ENCODE data around the gene PFDN1.

Gene PFDN1

GRCh38 chr5:140328036-140328764 lies 25.3 kb upstream of the PFDN1 start:
- DNase-seq, result no peak

- no peak for DNase-seq
Measured at GRCh38 chr5:140327589-140327988, 24.7 kb upstream of the PFDN1 start.

DNA sequence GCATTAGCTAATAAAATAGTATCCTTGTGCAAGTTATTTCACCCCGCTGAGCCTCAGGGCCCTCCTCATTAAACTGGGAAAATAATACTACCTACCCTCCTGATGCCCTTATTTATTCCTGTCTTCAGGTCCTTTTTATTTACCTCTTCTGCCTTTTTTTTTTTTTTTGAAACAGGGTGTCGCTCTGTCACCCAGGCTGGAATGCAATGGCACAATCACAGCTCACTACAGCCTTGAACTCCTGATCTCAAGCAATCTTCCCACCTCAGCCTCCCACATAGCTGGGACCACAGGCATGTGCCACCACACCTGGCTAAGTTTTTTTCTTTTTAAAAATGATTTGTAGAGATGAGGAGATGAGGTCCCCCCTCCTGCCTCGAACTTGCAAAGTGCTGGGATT lies 22.6 kb upstream of the PFDN1 start:
- no peak for DNase-seq

- no peak for DNase-seq
Measured at GRCh38 chr5:140324617-140325241, 21.8 kb upstream of the PFDN1 start.

DNA sequence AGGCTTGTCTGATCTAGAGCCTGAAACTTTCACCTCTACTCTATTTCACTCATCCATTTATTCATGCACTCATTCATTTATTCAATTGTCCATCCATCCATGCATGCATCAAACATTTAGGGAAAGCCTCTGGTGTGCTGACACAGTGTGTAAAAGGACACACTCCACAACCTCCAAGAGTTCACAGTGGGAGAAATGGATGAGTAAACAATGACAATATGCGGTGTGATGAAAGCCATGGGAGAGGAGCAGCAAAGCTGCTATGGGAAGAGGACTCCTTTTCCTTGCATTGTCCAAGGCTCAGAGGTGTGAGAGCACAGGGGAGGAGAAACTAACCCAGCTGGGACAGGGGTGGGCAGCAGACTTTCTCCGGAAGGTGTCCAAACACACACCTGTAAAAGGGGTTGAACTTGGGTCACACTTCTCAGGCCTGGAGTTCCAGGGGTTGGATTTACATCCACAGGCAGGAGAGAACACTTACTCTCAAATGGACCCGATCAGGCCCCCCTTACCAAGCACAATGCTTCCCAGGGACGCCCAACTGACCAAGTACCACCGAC lies 21.2 kb upstream of the PFDN1 start:
- DNase-seq, result no peak

DNA sequence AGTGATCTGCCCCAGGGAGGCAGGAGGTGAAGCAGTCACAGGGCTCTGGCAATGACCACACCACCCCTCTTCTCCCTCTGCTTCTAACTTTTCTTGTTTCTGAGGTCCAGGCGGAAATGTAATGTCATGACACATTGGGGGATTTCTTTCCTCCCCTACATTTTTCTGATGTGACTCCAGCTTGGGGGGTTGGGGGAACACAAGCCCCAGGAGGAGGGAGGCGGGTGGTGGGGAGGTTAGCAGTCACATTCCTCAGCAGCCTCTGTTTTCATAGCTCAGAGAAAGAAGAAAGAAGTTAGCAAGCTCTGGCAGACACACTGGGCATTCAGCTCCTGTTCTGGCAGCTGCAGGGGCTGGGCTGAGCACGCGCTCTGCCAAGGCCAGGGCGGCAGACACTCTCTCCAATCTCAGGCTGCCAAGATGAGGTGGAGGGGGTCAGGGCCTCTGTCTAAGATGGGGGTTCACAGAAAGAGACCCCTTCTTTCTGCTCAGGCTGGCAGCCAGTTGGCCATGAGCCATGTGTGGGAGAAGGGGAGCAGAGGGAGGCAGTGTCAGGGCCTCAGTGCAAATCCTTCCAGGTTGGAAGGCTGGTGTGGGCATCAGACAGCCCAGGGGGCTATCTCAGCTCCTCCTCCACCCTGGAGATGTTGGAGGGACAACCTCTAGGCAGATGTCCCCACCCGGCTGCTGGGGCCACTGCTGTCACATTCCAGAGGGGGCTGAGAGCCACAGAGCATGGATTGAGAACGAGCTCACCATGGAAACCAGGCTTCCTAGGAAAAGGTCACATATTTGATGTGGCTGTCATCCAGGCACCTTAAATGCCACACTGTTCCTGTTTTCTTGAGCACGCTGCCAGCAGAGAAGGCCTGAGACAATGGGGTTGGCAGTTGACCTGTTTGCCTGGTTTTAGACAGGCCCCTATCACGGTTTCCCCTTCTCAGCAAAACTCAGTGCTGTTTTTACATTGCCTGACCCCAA lies 20.1 kb upstream of the PFDN1 start:
- peak; percentile 69 for DNase-seq

- peak; percentile 44 for DNase-seq
Measured at GRCh38 chr5:140321796-140322195, 18.9 kb upstream of the PFDN1 start.

DNA sequence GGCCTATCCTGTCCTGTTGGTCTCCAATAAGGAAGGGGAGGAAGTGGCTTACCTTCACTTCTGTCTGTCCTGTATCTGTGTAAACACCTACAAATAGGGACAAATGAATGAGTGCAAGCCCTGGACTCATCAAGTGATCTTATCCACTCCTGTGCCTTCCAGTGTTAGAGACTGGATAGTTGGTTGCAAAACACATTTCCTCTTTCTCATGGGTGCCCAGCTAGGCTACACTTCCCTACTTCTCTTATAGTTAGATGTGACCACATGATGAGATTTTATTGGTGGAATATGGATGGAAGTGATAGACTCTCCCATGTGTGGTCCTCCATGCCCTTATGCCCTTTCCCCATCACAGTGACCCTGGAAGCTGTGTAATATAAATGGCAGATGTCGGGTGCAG lies 16.9 kb upstream of the PFDN1 start:
- no peak for DNase-seq

- no peak for DNase-seq
Measured at GRCh38 chr5:140318792-140319191, 15.9 kb upstream of the PFDN1 start.

DNA sequence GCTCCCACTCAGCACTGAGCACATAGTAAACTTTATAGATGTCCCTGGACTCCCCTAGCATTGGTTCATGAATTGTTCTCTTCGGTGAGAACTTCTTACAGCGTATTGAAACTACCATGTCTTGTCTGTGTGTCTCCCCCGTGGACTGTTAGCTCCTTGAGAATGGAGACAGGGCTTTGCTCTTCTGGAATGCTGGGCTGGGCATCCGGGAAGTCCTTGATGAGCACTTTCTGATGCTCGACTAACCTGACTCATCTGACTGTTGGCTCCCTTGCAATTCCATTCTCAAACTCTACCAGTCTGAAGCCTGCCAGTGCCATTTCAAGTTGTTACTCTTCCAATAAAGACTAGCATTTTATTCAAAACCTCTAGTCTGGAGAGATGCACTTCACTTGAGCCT lies 15.0 kb upstream of the PFDN1 start:
- no peak for DNase-seq

DNA sequence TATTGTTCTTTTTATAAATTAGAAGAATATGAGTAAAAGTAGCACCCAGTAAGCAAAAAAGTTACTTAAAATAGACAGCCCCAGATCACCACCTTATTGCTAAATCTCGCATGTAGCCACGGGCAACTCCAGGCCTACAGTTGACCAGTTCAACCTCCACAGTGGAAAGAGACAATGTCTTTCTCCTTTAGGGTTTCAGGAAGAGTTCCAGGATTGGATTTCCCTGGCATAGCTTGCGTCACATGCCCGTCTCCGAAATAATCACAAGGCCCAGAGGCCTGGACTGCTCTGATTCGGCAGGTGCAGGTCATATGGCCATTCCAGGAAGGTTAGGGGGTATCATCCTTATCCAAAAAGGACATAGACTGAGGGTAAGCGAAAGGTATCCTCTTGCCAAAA lies 9.9 kb upstream of the PFDN1 start:
- no peak for DNase-seq

GRCh38 chr5:140312067-140312790 lies 9.3 kb upstream of the PFDN1 start:
- DNase-seq, result no peak

GRCh38 chr5:140311011-140311467 lies 8.1 kb upstream of the PFDN1 start:
- DNase-seq, result no peak

DNA sequence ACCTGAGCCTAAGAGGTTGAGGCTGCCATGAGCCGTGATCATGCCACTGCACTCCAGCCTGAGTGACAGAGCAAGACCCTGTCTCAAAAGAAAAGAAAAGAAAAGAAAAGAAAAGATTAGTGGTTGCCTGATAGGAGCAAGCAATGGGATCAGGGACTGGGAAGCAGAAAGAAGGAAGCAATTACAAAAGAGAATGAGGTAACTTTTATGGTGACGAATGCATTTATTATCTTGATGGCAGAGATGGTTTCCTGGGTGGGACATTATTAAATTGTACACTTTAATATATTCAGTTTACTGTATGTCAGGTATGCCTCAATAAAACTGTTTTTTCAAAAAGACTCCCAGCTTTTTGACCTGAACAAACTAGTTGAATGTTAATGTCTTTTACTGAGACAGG lies 7.5 kb upstream of the PFDN1 start:
- no peak for DNase-seq

DNA sequence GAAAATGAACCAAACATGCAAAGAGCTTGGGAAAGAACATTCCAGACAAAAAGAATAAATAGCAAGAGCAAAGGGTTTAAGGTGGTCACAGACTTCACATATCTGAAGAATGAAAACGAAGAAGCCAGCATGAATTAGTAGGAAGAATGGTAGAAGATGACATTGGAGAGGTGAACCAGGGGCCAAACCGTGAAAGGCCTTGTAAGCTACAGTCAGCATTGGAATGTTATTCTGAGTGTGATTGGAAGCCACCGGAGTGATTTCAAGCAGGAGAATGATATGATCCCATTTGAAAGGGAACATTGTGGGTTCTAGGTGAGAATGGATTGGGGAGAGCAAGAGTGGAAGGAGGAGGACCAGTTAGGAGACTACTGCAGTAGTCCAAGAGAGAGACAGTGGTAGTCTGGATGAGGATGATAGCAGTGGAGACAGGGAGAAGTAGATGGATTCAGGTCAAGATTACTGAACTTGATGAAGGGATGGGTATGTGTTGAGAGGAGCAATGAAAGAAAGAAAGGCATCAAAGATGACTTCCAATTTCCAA lies 6.9 kb upstream of the PFDN1 start:
- DNase-seq, result no peak

GRCh38 chr5:140305471-140305870 lies 2.6 kb upstream of the PFDN1 start:
- no peak for DNase-seq

DNA sequence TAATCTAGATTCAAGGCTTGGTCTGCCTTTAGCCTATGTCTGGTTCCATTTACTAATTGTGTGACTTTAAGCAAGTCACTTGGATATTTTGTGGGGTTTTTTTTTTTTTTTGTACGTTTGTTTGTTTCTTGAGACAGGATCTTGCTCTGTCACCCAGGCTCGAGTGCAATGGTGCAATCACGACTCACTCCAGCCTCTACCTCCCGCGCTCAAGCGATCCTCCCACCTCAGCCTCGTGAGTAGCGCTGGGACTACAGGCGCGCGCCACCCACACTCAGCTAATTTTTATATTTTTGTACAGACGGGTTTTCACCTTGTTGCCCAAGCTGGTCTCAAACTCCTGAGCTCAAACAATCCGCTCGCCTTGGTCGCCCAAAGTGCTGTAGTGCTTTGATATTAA lies 1.1 kb upstream of the PFDN1 start:
- DNase-seq, result no peak

GRCh38 chr5:140301136-140301535 lies 1.8 kb downstream of the PFDN1 start:
- DNase-seq, result no peak

GRCh38 chr5:140299056-140299455 lies 3.8 kb downstream of the PFDN1 start:
- DNase-seq, result no peak

DNA sequence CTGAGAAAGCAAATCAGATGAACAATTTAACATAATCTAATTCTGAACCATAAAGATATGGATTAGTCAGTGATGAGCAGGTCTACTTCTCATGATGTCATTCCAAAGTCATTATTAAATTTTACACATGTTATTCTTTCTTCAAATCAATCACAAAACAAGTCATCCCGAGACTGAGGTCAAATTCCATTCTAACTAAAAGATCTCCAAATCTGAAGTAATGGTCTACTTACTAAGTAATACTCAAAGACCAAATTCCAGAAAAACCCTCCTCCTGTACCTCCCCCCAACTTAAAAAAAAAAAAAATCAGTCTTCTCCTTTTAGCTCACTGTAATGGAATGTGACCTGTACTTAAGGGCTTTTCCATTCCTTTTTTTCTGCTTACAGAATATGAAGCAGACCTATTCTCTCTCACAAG lies 4.7 kb downstream of the PFDN1 start:
- DNase-seq, result no peak

GRCh38 chr5:140297283-140297682 lies 5.6 kb downstream of the PFDN1 start:
- DNase-seq, result no peak

DNA sequence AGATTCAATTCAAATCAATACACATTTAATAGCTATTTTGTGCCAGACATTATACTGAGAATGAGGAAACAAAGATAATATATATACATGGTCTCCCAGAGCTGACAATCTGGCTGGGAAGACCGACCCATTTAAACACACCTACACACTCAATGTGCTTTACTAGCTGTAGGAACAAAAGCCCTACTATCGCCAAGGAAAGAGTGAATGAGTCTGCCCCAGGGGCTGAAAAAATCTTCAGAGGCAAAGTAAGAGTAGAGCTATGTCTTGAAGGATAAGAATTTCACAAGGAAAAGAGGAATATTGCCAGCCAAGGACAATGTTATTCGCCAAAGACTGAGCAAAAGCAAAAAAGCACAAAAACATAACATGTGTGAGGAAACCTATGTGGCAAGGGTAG lies 6.6 kb downstream of the PFDN1 start:
- no peak for DNase-seq
